Brain pericyte (primary cell): ENCODE measurements around the gene GNAT2.

Experiments
- DNase-seq: peaks from one replicate; pipeline ENCODE4 v3.0.0-alpha.2; 2012; ENCODE audit warnings: low read depth, low spot score

GNAT2 gene

DNA sequence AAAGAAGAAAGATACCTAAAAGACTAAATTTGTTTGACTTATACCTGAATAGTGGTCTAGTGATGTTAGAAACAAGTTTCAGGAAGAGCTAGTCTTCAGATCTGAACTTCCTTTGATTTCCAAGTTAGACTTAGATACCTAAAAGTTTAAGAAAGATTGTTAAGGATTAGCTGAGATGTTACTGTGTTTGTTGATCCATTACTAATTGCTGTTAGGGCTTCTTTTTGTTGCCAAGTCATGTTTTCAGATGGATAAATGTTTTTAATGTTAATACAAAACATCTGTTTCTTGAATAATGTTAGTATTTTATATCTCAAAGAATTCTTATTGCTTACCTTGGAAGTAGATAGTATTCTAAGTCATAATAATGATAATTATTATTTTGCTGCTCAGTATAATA, 59.4 kb downstream of the GNAT2 start:
- no peak for DNase-seq

DNA sequence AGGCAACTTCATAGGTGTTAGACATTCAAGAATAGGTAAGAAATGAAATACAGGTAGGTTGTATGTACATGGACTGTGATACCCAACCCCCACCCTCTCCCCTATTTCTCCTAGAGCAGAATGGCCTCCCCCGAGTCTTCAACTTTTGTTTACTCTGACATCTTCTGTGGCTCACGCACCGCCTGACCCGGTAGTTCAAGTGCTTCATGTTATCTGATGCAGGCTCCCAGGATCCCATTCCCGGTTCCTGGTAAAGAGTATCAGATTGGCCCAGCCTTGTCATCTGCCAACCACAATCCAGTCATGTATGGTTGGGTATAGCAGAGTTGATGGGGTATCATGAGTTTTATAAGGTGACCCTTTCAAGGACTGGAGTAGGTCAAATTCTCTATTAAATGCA, 61.9 kb downstream of the GNAT2 start:
- no peak for DNase-seq

DNA sequence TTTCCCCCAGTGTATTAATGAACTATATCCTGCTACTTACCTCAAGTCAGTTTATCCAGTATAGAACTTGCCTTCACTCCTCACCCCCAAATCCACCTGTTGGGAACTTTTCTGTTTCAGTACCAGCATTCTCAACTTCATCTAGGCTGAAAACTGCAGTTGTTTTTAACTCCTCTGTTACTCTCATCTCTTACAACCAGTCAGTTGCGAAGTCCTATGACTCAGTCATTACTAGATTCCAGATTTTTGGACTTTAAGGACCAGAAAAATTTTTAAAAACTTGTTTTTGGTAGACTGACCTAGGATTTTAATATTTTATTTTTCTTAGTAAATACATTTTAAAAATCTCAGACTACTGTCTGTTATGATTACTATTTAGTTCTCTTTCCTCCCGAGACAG, 62.9 kb downstream of the GNAT2 start:
- no peak for DNase-seq
